GM10248 (cell line): ENCODE data around the gene NEK1.

Experiments used
- CTCF ChIA-PET: fragments of 300-600 bp; sonication (Branson Sonifier 250); formaldehyde crosslinking; extraction: SDS; loops from one replicate; lab custom pipeline; 2021; ENCODE audit warnings: antibody characterized with exemption; lab: Yijun Ruan, JAX
- POLR2A ChIA-PET: fragments of 350-650 bp; sonication (Branson Sonifier 250); formaldehyde crosslinking; extraction: SDS; loops from one replicate; lab custom pipeline; 2020; ENCODE audit warnings: antibody characterized with exemption; lab: Yijun Ruan, JAX
- DNase-seq: peaks from one replicate; pipeline ENCODE4 v3.0.0; 2012; ENCODE audit errors: extremely low spot score
- TF ChIP-seq, protein P1 (sequence below): IDR thresholded peaks from 2 replicates; pipeline ENCODE4 v1.5.1; 2012; ENCODE audit warnings: mild to moderate bottlenecking, low read depth; ENCODE audit errors: extremely low read depth, missing control alignments, control extremely low read depth

NEK1 gene

GRCh38 chr4:169622566-169622965, 10.2 kb upstream of the NEK1 start:
- CTCF ChIA-PET = no interaction called here
- TF ChIP-seq, protein P1, sequence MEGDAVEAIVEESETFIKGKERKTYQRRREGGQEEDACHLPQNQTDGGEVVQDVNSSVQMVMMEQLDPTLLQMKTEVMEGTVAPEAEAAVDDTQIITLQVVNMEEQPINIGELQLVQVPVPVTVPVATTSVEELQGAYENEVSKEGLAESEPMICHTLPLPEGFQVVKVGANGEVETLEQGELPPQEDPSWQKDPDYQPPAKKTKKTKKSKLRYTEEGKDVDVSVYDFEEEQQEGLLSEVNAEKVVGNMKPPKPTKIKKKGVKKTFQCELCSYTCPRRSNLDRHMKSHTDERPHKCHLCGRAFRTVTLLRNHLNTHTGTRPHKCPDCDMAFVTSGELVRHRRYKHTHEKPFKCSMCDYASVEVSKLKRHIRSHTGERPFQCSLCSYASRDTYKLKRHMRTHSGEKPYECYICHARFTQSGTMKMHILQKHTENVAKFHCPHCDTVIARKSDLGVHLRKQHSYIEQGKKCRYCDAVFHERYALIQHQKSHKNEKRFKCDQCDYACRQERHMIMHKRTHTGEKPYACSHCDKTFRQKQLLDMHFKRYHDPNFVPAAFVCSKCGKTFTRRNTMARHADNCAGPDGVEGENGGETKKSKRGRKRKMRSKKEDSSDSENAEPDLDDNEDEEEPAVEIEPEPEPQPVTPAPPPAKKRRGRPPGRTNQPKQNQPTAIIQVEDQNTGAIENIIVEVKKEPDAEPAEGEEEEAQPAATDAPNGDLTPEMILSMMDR = no peak

DNA sequence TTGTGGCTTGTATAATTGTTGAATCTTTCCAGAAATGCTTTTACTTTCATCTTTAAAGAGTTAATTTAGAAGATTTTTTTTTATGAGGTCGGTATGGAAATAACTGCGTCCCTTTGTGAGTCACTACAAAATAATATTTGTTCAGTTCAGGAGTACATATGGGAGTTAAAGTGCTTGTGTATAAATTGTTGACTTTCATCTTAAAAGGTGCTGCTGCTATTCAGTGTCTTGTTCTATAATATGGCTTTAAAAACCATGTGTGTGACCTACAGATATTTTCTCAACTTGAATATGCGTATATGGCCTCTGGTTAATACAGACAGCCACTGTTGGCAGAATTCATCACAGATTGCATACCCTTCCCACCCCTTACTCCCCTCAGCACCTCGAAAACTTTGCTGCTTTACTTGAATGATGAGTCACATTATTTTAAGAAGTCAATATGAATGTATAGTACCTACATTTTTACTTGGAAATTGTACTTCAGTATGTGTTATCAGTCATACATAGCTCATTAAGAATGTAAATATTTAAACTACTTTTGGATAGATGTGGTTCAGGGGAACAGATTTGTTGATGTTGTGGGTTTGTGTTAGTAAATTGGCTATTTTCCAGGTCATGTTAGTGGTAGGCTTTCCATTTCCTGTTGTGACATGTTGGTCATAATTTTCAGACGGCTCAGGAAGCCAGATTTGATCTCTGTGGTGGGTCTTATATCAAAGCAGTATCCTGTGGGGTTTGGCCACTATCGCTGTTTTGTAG, 9.5 kb upstream of the NEK1 start:
- TF ChIP-seq, protein P1 = no peak
- CTCF ChIA-PET = interaction anchor here (1.1 kb wide), 1 partner anchor 10 kb away, joined by 4 read pairs; the partner anchor contains the start of gene NEK1
- no peak for DNase-seq
- POLR2A ChIA-PET = no interaction called here

More at GRCh38 chr4:169622566-169622965, 10.2 kb upstream of the NEK1 start:
- POLR2A ChIA-PET = no interaction called here
- no peak for DNase-seq

DNA sequence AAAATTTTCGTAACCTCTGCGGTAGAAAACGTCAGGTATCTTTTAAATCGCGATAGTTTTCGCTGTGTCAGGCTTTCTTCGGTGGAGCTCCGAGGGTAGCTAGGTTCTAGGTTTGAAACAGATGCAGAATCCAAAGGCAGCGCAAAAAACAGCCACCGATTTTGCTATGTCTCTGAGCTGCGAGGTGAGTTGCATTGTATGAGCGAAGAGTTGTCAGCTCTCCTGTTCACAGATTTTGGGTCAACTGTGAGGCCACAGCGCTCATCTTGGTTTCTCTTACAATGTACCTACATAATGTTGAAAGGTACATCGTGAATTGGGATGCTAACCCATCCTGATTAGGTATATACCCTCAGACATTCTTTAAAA, 8.5 kb upstream of the NEK1 start:
- ChIA-PET CTCF (interaction anchor here (1.4 to 2.2 kb wide), 4 partner anchors 13 to 183 kb away, joined by 3 to 9 read pairs (median 4); no protein-coding TSS in a partner anchor), POLR2A (no interaction called here)
- no peak for DNase-seq
- TF ChIP-seq, protein P1 = no peak

DNA sequence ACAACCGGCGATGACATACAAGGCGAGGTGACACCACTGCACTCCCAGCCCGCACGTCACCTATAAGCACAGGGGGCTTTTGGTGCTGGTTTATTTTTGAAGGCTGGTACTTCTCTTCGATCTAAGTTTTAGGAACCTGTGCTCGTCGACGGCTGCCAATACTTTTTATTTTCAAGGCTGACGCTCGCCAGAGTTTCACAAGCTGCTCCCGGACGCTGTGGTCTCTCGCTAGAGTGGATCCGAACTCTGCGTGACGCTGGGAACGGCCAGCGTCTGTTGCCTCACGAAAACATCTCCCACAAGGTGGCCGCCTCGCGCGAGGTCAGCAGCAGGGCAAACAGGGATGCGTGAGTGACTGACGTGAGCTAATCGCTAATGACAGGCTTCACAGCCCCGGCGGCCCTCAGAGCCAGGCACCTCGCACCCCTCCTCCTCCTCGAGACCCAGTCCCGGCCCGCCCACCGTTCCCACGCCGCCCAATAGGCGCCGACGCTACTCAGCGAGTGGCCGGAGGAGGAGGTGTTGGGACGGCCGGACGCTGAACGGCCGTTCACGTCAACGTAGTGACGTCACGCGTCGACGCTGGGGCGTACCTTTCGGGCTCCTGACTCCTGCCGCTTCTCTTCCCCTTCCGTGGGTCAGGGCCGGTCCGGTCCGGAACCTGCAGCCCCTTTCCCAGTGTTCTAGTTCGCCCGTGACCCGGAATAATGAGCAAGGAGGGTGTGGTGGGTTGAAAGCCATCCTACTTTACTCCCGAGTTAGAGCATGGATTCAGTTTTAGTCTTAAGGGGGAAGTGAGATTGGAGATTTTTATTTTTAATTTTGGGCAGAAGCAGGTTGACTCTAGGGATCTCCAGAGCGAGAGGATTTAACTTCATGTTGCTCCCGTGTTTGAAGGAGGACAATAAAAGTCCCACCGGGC, 7.8 kb upstream of the NEK1 start, which contains the start of gene CLCN3:
TSS of gene CLCN3 (plus strand) at position 621 of the 922 bp plus-strand sequence. CDS start 15,351 bp downstream, outside the sequence.
- CTCF ChIA-PET = interaction anchor here (0.6 to 2.2 kb wide), 16 partner anchors 9 to 699 kb away, joined by 3 to 9 read pairs (median 3); no protein-coding TSS in a partner anchor
- POLR2A ChIA-PET = interaction anchor here (0.6 to 1.0 kb wide), 3 partner anchors 16 to 92 kb away, joined by 3 to 4 read pairs (median 3); no protein-coding TSS in a partner anchor

DNA sequence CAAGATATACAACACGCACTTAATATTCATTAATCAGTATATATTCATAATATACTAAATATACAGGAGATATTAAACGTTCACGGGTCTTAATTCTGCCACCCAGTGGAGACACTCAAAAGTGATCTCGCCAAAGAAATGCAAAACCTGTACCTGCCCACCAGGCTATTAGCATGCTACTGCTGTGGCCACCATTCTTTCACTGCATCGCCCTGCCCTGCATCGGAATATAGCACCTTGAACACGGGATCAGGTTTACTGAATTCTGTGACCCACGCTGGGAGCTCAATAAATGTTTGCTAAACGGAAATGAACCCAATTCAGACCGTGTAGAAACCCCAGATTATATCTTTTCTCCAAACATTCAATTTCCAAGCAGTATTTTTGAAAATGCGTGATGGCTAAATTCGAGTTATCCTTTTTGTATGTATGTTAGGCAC, 7.2 kb upstream of the NEK1 start:
- TF ChIP-seq, protein P1 = peak; percentile 44
- ChIA-PET CTCF (interaction anchor here (0.6 to 2.2 kb wide), 15 partner anchors 9 to 698 kb away, joined by 3 to 9 read pairs (median 4); no protein-coding TSS in a partner anchor), POLR2A (interaction anchor here (0.7 to 1.0 kb wide), 3 partner anchors 15 to 534 kb away, joined by 3 to 4 read pairs (median 3); no protein-coding TSS in a partner anchor)
- peak; percentile 48 for DNase-seq

More for the DNA sequence above, 7.8 kb upstream of the NEK1 start, which contains the start of gene CLCN3:
- peak; percentile 95 for DNase-seq
- TF ChIP-seq, protein P1 = no peak
